Stimulated activated naive CD4-positive, alpha-beta T cell (primary cell): Measurements from ENCODE around the gene SLC8A2.

Experiments
- DNase-seq, 6 experiments: peaks; one replicate each; lab custom pipeline; 2025; lab: John Stamatoyannopoulos, UW

The SLC8A2 gene

GRCh38 chr19:47503130-47503825 is 31.6 kb upstream of the SLC8A2 start:
- no peak for DNase-seq

GRCh38 chr19:47499863-47500830 is 28.5 kb upstream of the SLC8A2 start:
- no peak for DNase-seq

- DNase-seq: no peak
Measured at GRCh38 chr19:47499371-47499770, 27.7 kb upstream of the SLC8A2 start.

- no peak for DNase-seq
Measured at GRCh38 chr19:47498561-47498960, 26.9 kb upstream of the SLC8A2 start.

GRCh38 chr19:47497821-47498520 is 26.3 kb upstream of the SLC8A2 start:
- DNase-seq: no peak

- no peak for DNase-seq
Measured at GRCh38 chr19:47497050-47497766, 25.5 kb upstream of the SLC8A2 start.

- no peak for DNase-seq
Measured at GRCh38 chr19:47495478-47496372, 24.0 kb upstream of the SLC8A2 start.

- DNase-seq: no peak
Measured at GRCh38 chr19:47494729-47495128, 23.0 kb upstream of the SLC8A2 start.

GRCh38 chr19:47494211-47494547 is 22.5 kb upstream of the SLC8A2 start:
- DNase-seq: no peak

- no peak for DNase-seq
Measured at GRCh38 chr19:47493378-47494210, 21.9 kb upstream of the SLC8A2 start.

GRCh38 chr19:47492571-47493377 is 21.1 kb upstream of the SLC8A2 start:
- DNase-seq: no peak

- DNase-seq: no peak
Measured at GRCh38 chr19:47492137-47492533, 20.4 kb upstream of the SLC8A2 start.

GRCh38 chr19:47491358-47492136 is 19.9 kb upstream of the SLC8A2 start:
- no peak for DNase-seq

GRCh38 chr19:47490847-47491246 is 19.2 kb upstream of the SLC8A2 start:
- DNase-seq: no peak

- DNase-seq: no peak
Measured at GRCh38 chr19:47490031-47490430, 18.3 kb upstream of the SLC8A2 start.

- no peak for DNase-seq
Measured at GRCh38 chr19:47489072-47489914, 17.6 kb upstream of the SLC8A2 start.
